GM06990 (cell line): ENCODE results near the gene RGMB.
A peak's percentile ranks its signal among the peaks of the same experiment; 100 is the strongest.

Experiments
- DNase-seq: peaks from one replicate; pipeline ENCODE4 v3.0.0-alpha.2; 2011; ENCODE audit not compliant: insufficient read length; ENCODE audit errors: extremely low read depth
- H3K27me3 ChIP-seq: replicated peaks from 2 replicates; pipeline ENCODE4 v1.6.0; 2011; ENCODE audit warnings: low read length; ENCODE audit not compliant: control insufficient read depth, insufficient read depth
- H3K36me3 ChIP-seq: 2 replicates; pipeline ENCODE4 v1.5.1; 2011; ENCODE audit warnings: low read length; ENCODE audit not compliant: control insufficient read depth, insufficient read depth
- H3K4me3 ChIP-seq: replicated peaks from 2 replicates; pipeline ENCODE4 v1.5.1; 2011; ENCODE audit warnings: low read depth, mild to moderate bottlenecking, control low read depth, low read length
- TF ChIP-seq, protein P1 (sequence below): IDR thresholded peaks from 2 replicates; pipeline ENCODE4 v1.5.1; 2011; ENCODE audit warnings: low read length, control low read depth, mild to moderate bottlenecking, inconsistent platforms; ENCODE audit not compliant: insufficient read depth, poor library complexity, severe bottlenecking

The RGMB gene

DNA sequence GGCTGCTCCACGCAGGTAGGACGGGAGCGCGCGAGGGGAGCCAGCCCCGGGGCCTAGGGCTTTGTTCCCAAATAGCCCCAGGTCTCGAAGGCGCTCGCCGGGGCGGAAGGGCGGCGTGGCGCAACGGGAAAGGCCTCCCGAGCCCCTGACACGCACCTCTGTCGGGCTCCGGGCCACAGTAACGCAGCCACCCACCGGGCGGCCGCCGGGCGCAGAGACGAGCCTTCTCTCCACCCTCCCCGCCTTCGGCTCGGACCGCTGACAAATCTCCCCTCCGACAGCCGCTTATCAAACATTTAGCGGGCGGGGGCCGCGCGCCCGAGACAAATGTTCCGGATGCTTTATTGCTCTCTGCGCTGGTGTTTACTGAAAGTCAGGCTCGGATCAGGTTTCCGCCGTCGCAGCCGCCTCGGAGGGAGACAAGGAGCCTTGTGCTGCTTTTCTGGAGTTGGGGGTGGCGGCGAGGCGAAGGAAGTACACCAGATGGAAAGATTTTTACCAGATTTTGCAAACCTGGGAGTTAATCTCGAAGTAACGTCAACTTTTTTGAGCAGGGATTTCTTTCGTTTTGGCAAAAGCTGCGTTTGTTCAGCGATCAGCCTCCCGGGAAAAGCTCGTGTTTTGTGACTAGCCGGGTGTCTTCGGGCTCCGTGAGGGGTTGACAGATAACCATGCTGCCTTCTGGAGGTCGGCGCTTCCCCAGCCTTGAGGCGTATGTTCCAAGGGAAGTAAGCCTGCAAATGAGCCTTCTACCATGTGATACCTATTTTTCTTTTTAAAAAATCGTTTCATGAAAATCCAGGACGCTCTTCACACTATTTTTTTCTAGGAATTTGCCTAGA, 950 bp downstream of the RGMB start:
- Histone ChIP-seq H3K36me3 (no peaks in the 10 kb centered on the region), H3K27me3 (no peaks in the 10 kb centered on the region), H3K4me3 (peak overlapping the region; percentile 81)
- DNase-seq, result peak; percentile 84
- TF ChIP-seq, protein P1, sequence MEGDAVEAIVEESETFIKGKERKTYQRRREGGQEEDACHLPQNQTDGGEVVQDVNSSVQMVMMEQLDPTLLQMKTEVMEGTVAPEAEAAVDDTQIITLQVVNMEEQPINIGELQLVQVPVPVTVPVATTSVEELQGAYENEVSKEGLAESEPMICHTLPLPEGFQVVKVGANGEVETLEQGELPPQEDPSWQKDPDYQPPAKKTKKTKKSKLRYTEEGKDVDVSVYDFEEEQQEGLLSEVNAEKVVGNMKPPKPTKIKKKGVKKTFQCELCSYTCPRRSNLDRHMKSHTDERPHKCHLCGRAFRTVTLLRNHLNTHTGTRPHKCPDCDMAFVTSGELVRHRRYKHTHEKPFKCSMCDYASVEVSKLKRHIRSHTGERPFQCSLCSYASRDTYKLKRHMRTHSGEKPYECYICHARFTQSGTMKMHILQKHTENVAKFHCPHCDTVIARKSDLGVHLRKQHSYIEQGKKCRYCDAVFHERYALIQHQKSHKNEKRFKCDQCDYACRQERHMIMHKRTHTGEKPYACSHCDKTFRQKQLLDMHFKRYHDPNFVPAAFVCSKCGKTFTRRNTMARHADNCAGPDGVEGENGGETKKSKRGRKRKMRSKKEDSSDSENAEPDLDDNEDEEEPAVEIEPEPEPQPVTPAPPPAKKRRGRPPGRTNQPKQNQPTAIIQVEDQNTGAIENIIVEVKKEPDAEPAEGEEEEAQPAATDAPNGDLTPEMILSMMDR, result peak; percentile 2

DNA sequence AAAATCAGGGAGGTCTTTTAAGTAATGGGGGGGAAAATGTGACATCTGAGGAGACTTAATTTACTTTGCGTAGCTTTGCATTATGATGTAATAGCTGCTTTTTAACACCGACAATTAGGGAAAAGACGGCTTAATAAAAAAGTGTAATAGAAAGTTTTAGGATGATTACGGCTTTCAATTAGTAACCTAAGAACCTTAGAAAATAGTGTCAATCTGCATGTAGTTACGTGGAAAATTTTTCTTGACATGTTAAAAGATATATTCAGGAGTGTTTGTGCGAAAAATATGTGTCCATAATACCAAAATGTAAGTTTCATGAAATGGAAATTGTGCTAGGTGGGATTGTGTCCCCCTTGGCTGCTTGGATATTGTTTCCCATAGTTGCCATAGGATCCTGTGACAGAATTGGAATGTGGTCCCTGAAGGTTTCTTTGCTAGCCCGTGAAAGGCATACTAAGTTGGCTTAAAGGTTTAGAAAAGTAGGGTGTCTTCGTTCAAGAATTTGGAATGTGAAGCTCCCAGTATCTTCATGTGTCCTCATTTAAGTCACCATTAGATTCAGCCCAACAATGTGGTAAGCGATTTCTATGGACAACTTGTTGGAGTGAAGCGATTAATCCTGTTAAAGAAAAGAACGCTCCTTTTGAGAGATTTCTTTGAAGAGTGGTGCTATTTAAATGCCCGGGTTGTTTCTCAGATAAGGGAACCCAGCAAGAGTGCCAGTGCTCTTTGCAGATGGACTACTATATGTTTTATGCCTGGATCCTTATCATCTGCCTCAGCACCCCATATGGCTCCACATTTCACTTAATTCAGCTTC, 2.0 kb downstream of the RGMB start:
- DNase-seq, result no peak
- Histone ChIP-seq H3K4me3 (peak overlapping the region; percentile 81), H3K27me3 (no peaks in the 10 kb centered on the region), H3K36me3 (no peaks in the 10 kb centered on the region)
- TF ChIP-seq, protein P1, result no peak

DNA sequence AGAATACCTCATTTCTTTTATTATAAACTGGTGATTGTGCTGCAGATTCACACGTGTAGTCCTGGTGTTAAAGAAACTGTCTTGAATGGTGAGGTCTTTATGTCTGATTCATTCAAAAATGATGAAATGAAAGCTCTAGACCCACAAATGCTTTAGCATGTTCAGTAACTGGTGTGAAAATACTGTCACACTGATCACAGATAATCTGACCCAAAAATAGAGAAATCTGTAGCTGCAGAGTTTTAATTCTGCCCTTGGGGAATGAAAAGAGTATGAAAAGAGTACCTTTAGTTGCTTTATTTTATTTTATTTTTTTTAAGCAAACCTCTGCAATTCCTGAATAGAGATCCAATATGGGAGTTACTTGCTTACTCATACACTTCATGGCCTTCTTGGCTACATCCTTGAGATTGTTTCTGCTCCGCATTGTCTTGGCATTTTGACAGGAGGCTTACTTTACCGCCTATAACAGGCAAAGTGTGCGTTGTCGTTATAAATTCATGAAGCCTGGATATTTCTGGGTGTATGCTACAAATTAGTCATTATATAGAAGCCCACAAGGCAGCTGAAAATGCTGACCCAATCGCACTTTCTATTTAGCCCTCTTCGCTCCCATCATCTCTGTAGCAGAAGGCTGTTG, 2.7 kb downstream of the RGMB start:
- DNase-seq, result no peak
- no peaks in the 10 kb centered on the region for H3K27me3 ChIP-seq
- H3K36me3 ChIP-seq, result no peaks in the 10 kb centered on the region
- TF ChIP-seq, protein P1, result no peak
- H3K4me3 ChIP-seq, result no peak overlapping the region; the same call in 1 of the 2 replicates

DNA sequence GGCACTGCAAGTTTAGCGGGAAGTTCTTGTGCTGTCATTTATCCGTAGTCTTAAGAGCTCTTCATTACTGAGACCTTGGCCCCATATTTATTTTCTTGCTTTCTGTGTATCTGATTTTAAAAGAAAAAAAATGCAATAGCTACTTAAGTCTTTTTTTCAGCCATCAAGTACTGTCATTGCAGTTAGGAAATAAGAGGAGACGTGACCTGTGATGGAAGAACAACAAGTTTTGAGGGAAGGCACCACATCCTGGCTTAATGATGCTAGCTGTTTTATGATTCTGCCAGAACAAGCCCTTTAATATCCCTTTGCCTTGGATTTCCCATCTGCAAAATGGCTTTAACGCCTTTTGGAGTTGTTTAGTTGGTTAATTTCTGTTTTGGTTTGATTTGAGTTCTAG, 3.8 kb downstream of the RGMB start:
- DNase-seq, result no peak
- no peaks in the 10 kb centered on the region for H3K27me3 ChIP-seq
- no peaks in the 10 kb centered on the region for H3K36me3 ChIP-seq
- TF ChIP-seq, protein P1, result no peak
- H3K4me3 ChIP-seq, result no peak overlapping the region

DNA sequence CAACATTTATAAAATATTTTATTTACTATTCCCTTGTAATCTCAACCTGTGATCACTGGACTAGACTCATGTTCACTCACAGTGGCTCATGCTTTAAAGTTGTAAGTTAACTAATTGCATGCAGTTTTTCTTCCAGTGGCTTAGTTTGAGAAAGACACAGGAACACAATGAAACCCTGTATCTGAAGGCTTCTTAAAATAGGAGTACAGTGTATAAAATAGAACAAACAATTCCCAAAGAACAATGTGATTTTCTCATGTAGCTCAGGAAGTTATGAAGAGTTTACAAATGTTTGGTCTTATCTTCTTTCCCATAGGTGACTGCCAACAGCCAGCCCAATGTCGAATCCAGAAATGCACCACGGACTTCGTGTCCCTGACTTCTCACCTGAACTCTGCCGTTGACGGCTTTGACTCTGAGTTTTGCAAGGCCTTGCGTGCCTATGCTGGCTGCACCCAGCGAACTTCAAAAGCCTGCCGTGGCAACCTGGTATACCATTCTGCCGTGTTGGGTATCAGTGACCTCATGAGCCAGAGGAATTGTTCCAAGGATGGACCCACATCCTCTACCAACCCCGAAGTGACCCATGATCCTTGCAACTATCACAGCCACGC, 5.9 kb downstream of the RGMB start:
- H3K27me3 ChIP-seq, result no peaks in the 10 kb centered on the region

More for the DNA sequence above, 5.9 kb downstream of the RGMB start:
- TF ChIP-seq, protein P1, result no peak
- DNase-seq, result no peak
- H3K36me3 ChIP-seq, result peaks cover 2% of the 10 kb centered on the region
- H3K4me3 ChIP-seq, result no peak overlapping the region
